ENCODE results near the gene SLC6A8. TPM values are rescaled to one million over a fixed set of nuclear protein-coding genes. Genes with fewer than 3 reads are reported as not detected.

The SLC6A8 gene
- total RNA-seq, 2 donors from 2014 or later, result 71.3 to 76.6 TPM

DNA sequence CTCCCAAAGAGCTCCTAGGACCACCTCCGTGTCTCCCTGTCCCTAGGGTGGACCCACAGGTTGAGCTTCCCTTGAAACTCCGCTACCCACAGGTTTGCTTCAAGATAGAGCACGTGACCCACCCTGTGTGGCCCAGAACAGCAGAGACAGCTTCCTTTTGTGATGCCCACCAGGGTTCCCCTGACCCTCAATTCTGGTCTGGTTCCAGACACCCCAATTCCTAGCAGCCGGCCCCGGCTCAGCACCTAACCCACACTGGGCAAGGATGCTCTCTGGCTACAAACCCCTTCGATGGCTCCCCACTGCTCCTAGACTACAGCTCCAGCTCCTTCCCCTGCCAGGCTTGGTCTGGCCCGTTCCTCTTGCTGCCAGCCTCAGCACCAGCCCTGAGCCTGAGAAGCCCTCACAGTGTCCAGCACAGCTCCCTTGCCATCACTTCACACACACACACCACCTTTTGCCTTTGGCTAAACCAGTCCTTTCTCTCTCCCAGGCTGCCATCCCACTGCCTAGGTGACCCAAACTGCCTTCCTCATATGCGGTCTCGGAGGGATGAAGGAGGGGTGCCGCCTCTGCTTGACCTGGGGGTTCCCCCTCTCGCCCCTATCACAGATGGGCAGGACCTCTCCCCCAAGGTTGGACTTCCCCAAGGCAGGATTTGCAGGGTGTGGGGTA is 20.3 kb upstream of the SLC6A8 start:
- H3K9me3 ChIP-seq, result peaks cover 0 to 4% of the 10 kb centered on the region in 2 donors
- no peak overlapping the region for H3K27ac ChIP-seq
- TF ChIP-seq, protein P1, sequence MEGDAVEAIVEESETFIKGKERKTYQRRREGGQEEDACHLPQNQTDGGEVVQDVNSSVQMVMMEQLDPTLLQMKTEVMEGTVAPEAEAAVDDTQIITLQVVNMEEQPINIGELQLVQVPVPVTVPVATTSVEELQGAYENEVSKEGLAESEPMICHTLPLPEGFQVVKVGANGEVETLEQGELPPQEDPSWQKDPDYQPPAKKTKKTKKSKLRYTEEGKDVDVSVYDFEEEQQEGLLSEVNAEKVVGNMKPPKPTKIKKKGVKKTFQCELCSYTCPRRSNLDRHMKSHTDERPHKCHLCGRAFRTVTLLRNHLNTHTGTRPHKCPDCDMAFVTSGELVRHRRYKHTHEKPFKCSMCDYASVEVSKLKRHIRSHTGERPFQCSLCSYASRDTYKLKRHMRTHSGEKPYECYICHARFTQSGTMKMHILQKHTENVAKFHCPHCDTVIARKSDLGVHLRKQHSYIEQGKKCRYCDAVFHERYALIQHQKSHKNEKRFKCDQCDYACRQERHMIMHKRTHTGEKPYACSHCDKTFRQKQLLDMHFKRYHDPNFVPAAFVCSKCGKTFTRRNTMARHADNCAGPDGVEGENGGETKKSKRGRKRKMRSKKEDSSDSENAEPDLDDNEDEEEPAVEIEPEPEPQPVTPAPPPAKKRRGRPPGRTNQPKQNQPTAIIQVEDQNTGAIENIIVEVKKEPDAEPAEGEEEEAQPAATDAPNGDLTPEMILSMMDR (IDR thresholded peaks at IDR 0.05), result no peak
- no peak for DNase-seq (ENCODE audit: low spot score)
- no peak overlapping the region for H3K4me3 ChIP-seq
- H3K27me3 ChIP-seq, result no peaks in the 10 kb centered on the region
- no peaks in the 10 kb centered on the region for H3K4me1 ChIP-seq
- H3K36me3 ChIP-seq, result no peaks in the 10 kb centered on the region

DNA sequence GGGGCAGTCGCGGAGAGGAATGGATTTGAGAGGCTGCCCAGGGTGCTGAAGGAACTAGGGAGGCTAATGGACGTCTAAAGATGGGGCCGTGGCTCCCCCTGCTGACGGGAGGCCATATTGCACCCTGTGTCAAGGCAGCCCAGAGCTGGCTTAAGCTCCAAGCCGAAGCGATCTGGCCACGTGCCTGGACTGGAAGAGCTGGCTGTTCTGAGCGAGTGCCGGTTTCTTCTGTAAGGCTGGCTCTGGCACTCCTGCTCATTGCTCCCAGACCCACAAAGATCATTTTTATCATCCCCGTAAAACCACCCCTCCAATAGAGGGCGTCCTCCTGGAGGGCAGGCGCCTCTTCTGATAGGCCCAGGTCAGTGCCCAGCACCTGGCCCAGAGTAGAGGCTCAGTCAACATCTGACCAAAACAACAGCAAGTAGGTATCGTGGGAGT is 19.8 kb upstream of the SLC6A8 start:
- peak; percentile 82 for DNase-seq (ENCODE audit: low spot score)
- no peak overlapping the region for H3K4me3 ChIP-seq
- no peak overlapping the region for H3K27ac ChIP-seq

DNA sequence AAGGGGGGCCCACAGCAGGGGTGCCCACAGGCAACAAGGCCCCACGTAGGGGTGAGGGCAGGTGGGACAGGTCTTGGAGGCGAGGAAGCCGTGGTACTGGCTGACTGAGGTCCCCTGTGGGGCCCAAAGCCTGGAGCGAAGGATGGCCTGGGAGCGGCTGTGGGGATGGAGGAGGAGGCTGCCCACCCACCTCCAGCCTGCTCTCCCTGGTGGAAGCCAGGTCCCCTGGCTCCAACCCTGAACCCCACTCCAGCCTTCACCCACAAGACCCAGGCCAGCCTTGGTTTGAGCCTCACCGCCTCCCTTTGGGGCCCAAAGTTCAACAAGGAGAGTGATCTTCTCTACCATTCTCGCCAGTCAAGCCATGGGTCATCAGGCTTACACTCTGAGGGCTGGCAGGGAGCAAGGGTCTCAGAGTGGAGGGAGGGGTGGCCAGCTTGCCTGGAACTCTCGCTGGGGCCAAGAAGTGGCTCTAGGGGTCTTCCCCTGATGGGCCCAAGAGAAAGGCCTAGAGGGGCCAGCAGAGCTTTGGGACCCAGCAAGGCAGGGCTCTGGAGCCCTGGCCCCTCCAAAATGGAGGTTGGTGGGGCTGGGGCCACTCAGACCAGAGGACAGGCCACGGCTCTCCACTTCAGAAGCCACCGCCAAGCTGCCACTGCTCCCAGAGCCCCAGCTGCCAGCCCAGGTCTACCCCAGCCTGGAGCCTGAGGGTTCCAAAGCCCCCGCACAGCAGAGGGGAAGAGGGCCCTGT is 19.1 kb upstream of the SLC6A8 start:
- no peaks in the 10 kb centered on the region for H3K4me1 ChIP-seq
- H3K36me3 ChIP-seq, result no peaks in the 10 kb centered on the region
- no peaks in the 10 kb centered on the region for H3K27me3 ChIP-seq
- DNase-seq (ENCODE audit: low spot score), result no peak
- no peak overlapping the region for H3K27ac ChIP-seq
- TF ChIP-seq, protein P1 (IDR thresholded peaks at IDR 0.05), result no peak
- H3K9me3 ChIP-seq, result peaks cover 0 to 4% of the 10 kb centered on the region in 2 donors
- no peak overlapping the region for H3K4me3 ChIP-seq

More for the DNA sequence above, 19.8 kb upstream of the SLC6A8 start:
- Histone ChIP-seq H3K4me1 (no peaks in the 10 kb centered on the region), H3K27me3 (no peaks in the 10 kb centered on the region), H3K9me3 (peaks cover 0 to 4% of the 10 kb centered on the region in 2 donors), H3K36me3 (no peaks in the 10 kb centered on the region)
- TF ChIP-seq, protein P1 (IDR thresholded peaks at IDR 0.05), result peak; percentile 43 to 79

DNA sequence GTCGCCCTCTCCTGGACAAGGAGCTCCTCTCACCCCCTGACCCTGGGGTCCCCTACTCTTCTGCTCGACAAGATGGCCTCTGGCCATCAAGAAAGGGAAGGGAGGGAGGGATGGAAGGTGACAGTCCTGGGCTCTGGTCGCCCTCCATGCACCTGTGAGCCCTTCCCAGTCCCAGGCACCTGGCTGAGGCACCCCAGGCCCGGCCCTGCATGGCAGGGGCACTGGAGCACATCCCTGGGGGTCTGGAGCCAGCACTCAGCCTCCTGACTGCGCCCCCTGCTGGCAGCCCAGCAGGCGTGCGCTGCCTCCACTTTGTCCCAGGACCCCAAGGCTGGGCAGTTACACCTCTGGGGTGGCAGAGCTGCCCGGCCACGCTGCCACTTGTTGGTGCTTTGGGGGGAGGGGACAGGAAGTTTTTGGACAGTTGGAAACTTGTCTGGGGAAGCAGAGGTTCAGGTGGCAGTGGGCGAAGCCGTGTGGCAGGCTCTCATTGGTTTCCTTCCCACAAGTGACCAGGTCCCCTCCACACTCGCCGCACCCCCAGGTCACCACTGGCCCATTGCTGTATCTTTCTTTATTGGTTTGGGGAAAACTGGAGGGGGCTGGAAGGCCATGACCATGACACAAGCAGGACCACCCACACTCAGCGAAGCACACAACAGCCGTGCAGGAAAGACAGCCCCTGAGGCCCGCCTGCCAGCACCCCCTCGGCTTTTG is 18.4 kb upstream of the SLC6A8 start:
- Histone ChIP-seq H3K9me3 (peaks cover 0 to 4% of the 10 kb centered on the region in 2 donors), H3K4me3 (no peak overlapping the region), H3K36me3 (no peaks in the 10 kb centered on the region), H3K4me1 (no peaks in the 10 kb centered on the region), H3K27ac (no peak overlapping the region), H3K27me3 (no peaks in the 10 kb centered on the region)
- TF ChIP-seq, protein P1 (IDR thresholded peaks at IDR 0.05), result peak; percentile 46 to 81
- DNase-seq (ENCODE audit: low spot score), result no peak

DNA sequence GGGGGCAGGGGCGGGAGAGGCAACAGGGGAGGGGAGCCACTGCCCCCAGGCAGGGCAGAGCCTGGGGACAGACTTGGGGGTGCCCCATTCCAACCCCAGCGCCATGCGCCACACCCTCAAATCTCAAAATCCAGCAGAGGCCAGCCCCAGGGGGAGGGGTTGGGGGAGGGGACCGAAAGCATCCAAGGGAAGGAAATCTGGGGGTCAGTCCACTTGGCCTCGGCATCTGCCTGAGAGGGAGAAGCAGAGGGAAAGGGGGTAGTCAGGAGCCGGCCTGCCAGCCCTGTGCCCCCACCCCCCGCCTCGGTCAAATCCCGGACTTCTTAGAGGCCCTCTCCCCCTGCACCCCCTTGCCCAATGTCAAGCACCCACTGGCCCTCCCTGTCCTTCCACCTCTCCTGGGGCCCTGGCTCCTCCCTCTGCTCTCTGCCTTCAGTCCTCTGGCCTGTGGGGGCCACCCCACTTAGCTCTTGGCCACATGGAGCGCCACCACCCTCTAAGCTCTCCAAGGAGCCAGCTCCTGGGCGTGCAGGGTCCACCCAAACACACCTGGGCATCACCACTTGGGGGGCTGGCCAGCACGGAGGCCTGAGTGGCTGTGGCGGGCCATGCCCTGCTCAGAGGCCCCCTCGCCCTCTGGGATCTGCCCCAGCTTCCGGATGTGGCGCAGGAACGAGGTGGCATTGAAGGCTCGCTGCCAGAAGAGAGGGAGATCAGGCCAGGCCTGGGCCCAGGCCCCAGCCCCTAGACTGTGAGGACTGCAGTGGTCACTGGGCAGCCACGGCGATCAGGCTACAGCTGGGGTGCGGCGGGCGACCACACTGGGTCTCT is 17.6 kb upstream of the SLC6A8 start:
- Histone ChIP-seq H3K9me3 (peaks cover 0 to 1% of the 10 kb centered on the region in 2 donors), H3K36me3 (no peaks in the 10 kb centered on the region), H3K27ac (no peak overlapping the region), H3K27me3 (no peaks in the 10 kb centered on the region), H3K4me1 (no peaks in the 10 kb centered on the region), H3K4me3 (no peak overlapping the region)
- DNase-seq (ENCODE audit: low spot score), result no peak
- TF ChIP-seq, protein P1 (IDR thresholded peaks at IDR 0.05), result no peak

Data from right atrium auricular region (tissue), 2 donors.